GM12878 (cell line): Measurements from ENCODE around the gene BCAS4. TPM values are rescaled to one million over a fixed set of nuclear protein-coding genes. Genes with fewer than 3 reads are reported as not detected.

ENCODE experiments used
- ATAC-seq: fragments of 200-7000 bp; cut with Tn5 transposase; 3 replicates; pipeline ENCODE4 v1.9.1; 2020; ENCODE audit warnings: mild to moderate bottlenecking, moderate library complexity
- BruUV-seq: library from RNA; stranded (reverse); fragments of 400-500 nt; replicated peaks from 2 replicates; lab custom pipeline; 2021; lab: Mats Ljungman, UMichigan
- CTCF ChIA-PET: fragments of 300-600 bp; sonication (Branson Sonifier 250); formaldehyde crosslinking; extraction: SDS; loops from one replicate; lab custom pipeline; 2021; ENCODE audit warnings: inconsistent platforms; lab: Yijun Ruan, JAX
- POLR2A ChIA-PET: fragments of 350-600 bp; formaldehyde crosslinking; extraction: SDS; loops from one replicate; lab custom pipeline; 2021; ENCODE audit warnings: inconsistent platforms; lab: Charles Lee
- RAD21 ChIA-PET: fragments of 300-600 bp; sonication (Branson Sonifier 250); formaldehyde crosslinking; loops from one replicate; lab custom pipeline; 2023; ENCODE audit warnings: antibody characterized with exemption; ENCODE audit not compliant: unreplicated experiment; lab: Charles Lee
- SMC1A ChIA-PET: fragments of 300-600 bp; sonication (Branson Sonifier 250); formaldehyde crosslinking; loops from one replicate; lab custom pipeline; 2023; ENCODE audit not compliant: unreplicated experiment, uncharacterized antibody; lab: Charles Lee
- DNase-seq: peaks from one replicate; pipeline ENCODE4 v3.0.0-alpha.2; 2011; ENCODE audit warnings: low read depth, low spot score
- FAIRE-seq: peaks from 3 replicates; lab custom pipeline; 2011; peaks lifted over from hg19 to GRCh38; lab: Jason Lieb, UNC
- H2AFZ ChIP-seq: 2 replicates; pipeline ENCODE4 v1.6.0; 2011; ENCODE audit warnings: low read depth, low read length, control low read depth; ENCODE audit not compliant: control insufficient read depth
- H3K27ac ChIP-seq: 2 replicates; pipeline ENCODE4 v1.5.1; 2011; ENCODE audit warnings: control low read depth; ENCODE audit not compliant: control insufficient read depth, insufficient read depth
- H3K27me3 ChIP-seq, 2 experiments: replicated peaks in 1 of 2; 2 replicates each; pipeline versions ENCODE4 v1.6.0 to v1.6.1; 2011; ENCODE audit warnings: low read length in 1 of 2; ENCODE audit not compliant: control insufficient read depth in 2 of 2, insufficient read depth in 2 of 2
- H3K36me3 ChIP-seq, 2 experiments: 2 replicates each; pipeline ENCODE4 v1.5.1; 2011; ENCODE audit warnings: low read length in 1 of 2; ENCODE audit not compliant: control insufficient read depth in 2 of 2, insufficient read depth in 2 of 2
- H3K4me1 ChIP-seq: 2 replicates; pipeline ENCODE4 v1.6.1; 2011; ENCODE audit warnings: mild to moderate bottlenecking, low read length, moderate library complexity, mixed read lengths; ENCODE audit not compliant: control insufficient read depth, insufficient read depth
- H3K4me2 ChIP-seq: 2 replicates; pipeline ENCODE4 v1.6.0; 2011; ENCODE audit warnings: control low read depth; ENCODE audit not compliant: control insufficient read depth, insufficient read depth
- H3K4me3 ChIP-seq: fragments of 200-600 bp; sonication (generic); 2 replicates; pipeline ENCODE4 v1.5.1; 2016
- H3K79me2 ChIP-seq: 2 replicates; pipeline ENCODE4 v1.6.0; 2011; ENCODE audit warnings: low read length; ENCODE audit not compliant: control insufficient read depth, insufficient read depth
- H3K9ac ChIP-seq: 2 replicates; pipeline ENCODE4 v1.8.0; 2011; ENCODE audit warnings: low read length, control low read depth, mixed read lengths; ENCODE audit not compliant: control insufficient read depth, insufficient read depth
- H3K9me3 ChIP-seq: replicated peaks from 3 replicates; pipeline ENCODE4 v1.5.1; 2011; ENCODE audit warnings: mild to moderate bottlenecking, low read length; ENCODE audit not compliant: control insufficient read depth, insufficient read depth
- H4K20me1 ChIP-seq: 2 replicates; pipeline ENCODE4 v1.6.0; 2011; ENCODE audit not compliant: control insufficient read depth, insufficient read depth
- WGBS: methylation state at CpG from one replicate; pipeline ENCODE4 v1.1.6; 2016; ENCODE audit warnings: low lambda C conversion rate; ENCODE audit not compliant: insufficient replicate concordance, insufficient coverage; ENCODE audit errors: missing lambda C conversion rate; 5-methylcytosine and 5-hydroxymethylcytosine counted together
- in situ Hi-C: fragments of 300-500 bp; cut with MboI; formaldehyde crosslinking; loops from 9 replicates; pipeline ENCODE4 v1.14.3; 2018; ENCODE audit warnings: mixed read lengths
- intact Hi-C: fragments of 100-400 bp; cut with micrococcal nuclease; formaldehyde crosslinking; loops from one replicate; pipeline ENCODE4 v1.14.2; 2022; ENCODE audit not compliant: unreplicated experiment
- polyA plus RNA-seq, 11 experiments: library from polyadenylated mRNA; depleted of rRNA in 4 of 11; unstranded in 6 of 11; stranded (reverse) in 5 of 11; fragments of >200 nt; fragmentation: Nextera tagmentation in 4 of 11; fragmentation: Illumina TruSeq in 1 of 11; extraction: Ambion mirVana in 4 of 11; extraction: Trizol in 1 of 11; gene quantifications; 1 replicate in 1 of 11; 2 replicates in 10 of 11; pipeline versions ENCODE4 v1.2.1 to v1.2.3, GENCODE V29; 2011 to 2016; ENCODE audit warnings: inconsistent platforms in 2 of 11, missing spikeins in 2 of 11, low read depth in 1 of 11
- total RNA-seq, 4 experiments: library from RNA; depleted of rRNA in 3 of 4; stranded (reverse); fragments of >200 nt in 3 of 4; fragmentation: Illumina TruSeq in 1 of 4; extraction: Trizol in 1 of 4; gene quantifications; 2 replicates each; pipeline versions ENCODE4 v1.2.1 to v1.2.3, GENCODE V29; 2013 to 2021
- TF ChIP-seq, protein P1 (sequence below): fragments of 450-650 bp; IDR thresholded peaks from 2 replicates; pipeline ENCODE4 v1.6.1; 2016; ENCODE audit warnings: mild to moderate bottlenecking
- TF ChIP-seq, protein P2 (sequence below): fragments of 450-650 bp; IDR thresholded peaks from 2 replicates; pipeline ENCODE4 v1.6.1; 2017; ENCODE audit warnings: borderline replicate concordance

BCAS4 gene
- total and polyA plus RNA-seq, 10 of the 15 experiments (the other 5 are each of a cell fraction or from before 2014, with no cell fraction given) = 14.8 to 214 (median 65.3) TPM

DNA sequence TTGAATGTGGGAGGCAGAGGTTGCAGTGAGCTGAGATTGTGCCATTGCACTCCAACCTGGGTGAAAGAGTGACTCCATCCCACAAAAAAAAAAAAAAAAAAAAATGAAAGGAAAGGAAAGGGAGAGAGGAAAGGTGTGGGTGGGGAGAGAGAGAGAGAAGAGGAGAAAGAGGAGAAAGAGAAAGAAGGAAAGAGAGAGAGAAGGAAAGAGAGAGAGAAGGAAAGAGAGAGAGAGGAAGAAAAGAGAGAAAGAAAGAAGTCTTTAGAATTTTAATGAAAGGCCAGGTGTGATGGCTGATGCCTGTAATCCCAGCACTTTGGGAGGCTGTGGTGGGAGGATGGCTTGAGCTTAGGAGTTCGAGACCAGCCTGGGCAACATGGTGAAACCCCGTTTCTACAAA lies 7.7 kb upstream of the BCAS4 start:
- H2AFZ ChIP-seq = no peak overlapping the region
- no peaks in the 10 kb centered on the region for H3K36me3 ChIP-seq
- in situ Hi-C loops (no loop called here), intact Hi-C loops (no loop called here)
- TF ChIP-seq, protein P1, sequence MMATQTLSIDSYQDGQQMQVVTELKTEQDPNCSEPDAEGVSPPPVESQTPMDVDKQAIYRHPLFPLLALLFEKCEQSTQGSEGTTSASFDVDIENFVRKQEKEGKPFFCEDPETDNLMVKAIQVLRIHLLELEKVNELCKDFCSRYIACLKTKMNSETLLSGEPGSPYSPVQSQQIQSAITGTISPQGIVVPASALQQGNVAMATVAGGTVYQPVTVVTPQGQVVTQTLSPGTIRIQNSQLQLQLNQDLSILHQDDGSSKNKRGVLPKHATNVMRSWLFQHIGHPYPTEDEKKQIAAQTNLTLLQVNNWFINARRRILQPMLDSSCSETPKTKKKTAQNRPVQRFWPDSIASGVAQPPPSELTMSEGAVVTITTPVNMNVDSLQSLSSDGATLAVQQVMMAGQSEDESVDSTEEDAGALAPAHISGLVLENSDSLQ = 0 out of 2 replicates have a peak, but pooled peaks have one; percentile 20
- TF ChIP-seq, protein P2, sequence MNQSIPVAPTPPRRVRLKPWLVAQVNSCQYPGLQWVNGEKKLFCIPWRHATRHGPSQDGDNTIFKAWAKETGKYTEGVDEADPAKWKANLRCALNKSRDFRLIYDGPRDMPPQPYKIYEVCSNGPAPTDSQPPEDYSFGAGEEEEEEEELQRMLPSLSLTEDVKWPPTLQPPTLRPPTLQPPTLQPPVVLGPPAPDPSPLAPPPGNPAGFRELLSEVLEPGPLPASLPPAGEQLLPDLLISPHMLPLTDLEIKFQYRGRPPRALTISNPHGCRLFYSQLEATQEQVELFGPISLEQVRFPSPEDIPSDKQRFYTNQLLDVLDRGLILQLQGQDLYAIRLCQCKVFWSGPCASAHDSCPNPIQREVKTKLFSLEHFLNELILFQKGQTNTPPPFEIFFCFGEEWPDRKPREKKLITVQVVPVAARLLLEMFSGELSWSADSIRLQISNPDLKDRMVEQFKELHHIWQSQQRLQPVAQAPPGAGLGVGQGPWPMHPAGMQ = no peak
- ChIA-PET POLR2A (interaction anchor here (0.7 kb wide), 1 partner anchor 600 kb away, joined by 3 read pairs; no protein-coding TSS in a partner anchor), RAD21 (interaction anchor here (0.7 to 0.9 kb wide), 2 partner anchors 37 to 162 kb away, joined by 4 to 6 read pairs; no protein-coding TSS in a partner anchor), CTCF (interaction anchor here (0.8 to 1.4 kb wide), 2 partner anchors 200 to 521 kb away, joined by 3 to 4 read pairs; no protein-coding TSS in a partner anchor), SMC1A (no interaction called here)
- BruUV-seq = no TSS peak
- H3K27ac ChIP-seq = no peak overlapping the region
- ATAC-seq = no peak
- H3K9me3 ChIP-seq = no peaks in the 10 kb centered on the region
- WGBS = 58% methylated on average over 2 of the region's 2 CpGs
- no peak overlapping the region for H3K4me3 ChIP-seq
- no peaks in the 10 kb centered on the region for H3K27me3 ChIP-seq
- no peak for FAIRE-seq
- no peaks in the 10 kb centered on the region for H4K20me1 ChIP-seq
- no peaks in the 10 kb centered on the region for H3K79me2 ChIP-seq
- no peak for DNase-seq
- H3K4me2 ChIP-seq = no peak overlapping the region
- H3K9ac ChIP-seq = no peak overlapping the region
- H3K4me1 ChIP-seq = peaks cover 5% of the 10 kb centered on the region
